HepG2 (cell line): ENCODE data around the gene STRADA. TPM values are rescaled to one million over a fixed set of nuclear protein-coding genes. Genes with fewer than 3 reads are reported as not detected.

Source experiments
- ASH2L ChIP-seq: fragments of 300-600, 200-600 bp; sonication (generic); IDR thresholded peaks from 2 replicates; pipeline ENCODE4 v1.7.0; 2017; ENCODE audit warnings: low read depth, mild to moderate bottlenecking, moderate library complexity, mixed read lengths, low read length; ENCODE audit not compliant: insufficient read length
- ELF3 ChIP-seq: IDR thresholded peaks from 2 replicates; pipeline ENCODE4 v1.6.1; 2016; ENCODE audit warnings: missing genetic modification reagents, missing compliant biosample characterization
- EP300 ChIP-seq, 3 experiments: sonication (generic) in 1 of 3; formaldehyde crosslinking in 1 of 3; IDR thresholded peaks; 2 replicates each; pipeline versions ENCODE4 v1.5.1 to v1.6.1; 2011 to 2020; ENCODE audit warnings: low read depth in 2 of 3, low read length in 2 of 3, borderline replicate concordance in 1 of 3, improper control_type of control experiment in 1 of 3, mild to moderate bottlenecking in 1 of 3, missing genetic modification reagents in 1 of 3, moderate library complexity in 1 of 3
- FOXJ3 ChIP-seq: sonication (generic); formaldehyde crosslinking; IDR thresholded peaks from 2 replicates; pipeline ENCODE4 v1.4.0; 2020; ENCODE audit warnings: missing genetic modification reagents, mild to moderate bottlenecking, borderline replicate concordance
- HOMEZ ChIP-seq: IDR thresholded peaks from 2 replicates; pipeline ENCODE4 v1.6.1; 2016; ENCODE audit warnings: low read depth
- MXI1 ChIP-seq: IDR thresholded peaks from 3 replicates; pipeline ENCODE4 v1.6.1; 2012; ENCODE audit warnings: low read depth, low read length, inconsistent platforms, borderline replicate concordance
- REL ChIP-seq: sonication (generic); formaldehyde crosslinking; conservative IDR thresholded peaks from 2 replicates; pipeline ENCODE4 v1.8.0; 2022; ENCODE audit warnings: mild to moderate bottlenecking, missing genetic modification reagents, moderate library complexity
- RERE ChIP-seq: IDR thresholded peaks from 2 replicates; pipeline ENCODE4 v1.6.1; 2016; ENCODE audit warnings: low read depth, missing genetic modification reagents, missing compliant biosample characterization
- RFX3 ChIP-seq: IDR thresholded peaks from 2 replicates; pipeline ENCODE4 v1.6.1; 2016; ENCODE audit warnings: missing biosample characterization, missing genetic modification reagents
- SMC3 ChIP-seq: IDR thresholded peaks from 2 replicates; pipeline ENCODE4 v1.6.1; 2011; ENCODE audit warnings: low read length, improper control_type of control experiment
- SOX13 ChIP-seq, 3 experiments: fragments of 450-650 bp in 1 of 3; sonication (generic) in 1 of 3; formaldehyde crosslinking in 1 of 3; IDR thresholded peaks in 2 of 3; conservative IDR thresholded peaks in 1 of 3; 2 replicates each; pipeline versions ENCODE4 v1.5.0 to v1.6.1; 2016 to 2020; ENCODE audit warnings: antibody characterized with exemption in 1 of 3, mild to moderate bottlenecking in 1 of 3, missing compliant biosample characterization in 1 of 3, missing genetic modification reagents in 1 of 3, moderate library complexity in 1 of 3
- TBP ChIP-seq: sonication (generic); formaldehyde crosslinking; IDR thresholded peaks from 2 replicates; pipeline ENCODE4 v1.5.0; 2020; ENCODE audit warnings: missing genetic modification reagents
- TOE1 ChIP-seq: sonication (generic); formaldehyde crosslinking; IDR thresholded peaks from 2 replicates; pipeline ENCODE4 v1.4.0; 2020; ENCODE audit warnings: mild to moderate bottlenecking, missing genetic modification reagents
- XRCC5 ChIP-seq: fragments of 200-400 bp; formaldehyde crosslinking; optimal IDR thresholded peaks from 2 replicates; pipeline ENCODE3; 2017; ENCODE audit warnings: mild to moderate bottlenecking, low read length
- ZMYM2 ChIP-seq: sonication (generic); formaldehyde crosslinking; IDR thresholded peaks from 2 replicates; pipeline ENCODE4 v1.8.0; 2022; ENCODE audit warnings: mild to moderate bottlenecking, missing genetic modification reagents
- ZNF350 ChIP-seq: sonication (generic); formaldehyde crosslinking; IDR thresholded peaks from 2 replicates; pipeline ENCODE4 v1.4.0; 2020; ENCODE audit warnings: mild to moderate bottlenecking, low read depth, missing genetic modification reagents, borderline replicate concordance
- ZNF460 ChIP-seq: sonication (generic); formaldehyde crosslinking; IDR thresholded peaks from 2 replicates; pipeline ENCODE4 v1.5.1; 2020; ENCODE audit warnings: missing genetic modification reagents, mild to moderate bottlenecking, borderline replicate concordance
- ZNF468 ChIP-seq: sonication (generic); formaldehyde crosslinking; IDR thresholded peaks from 2 replicates; pipeline ENCODE4 v1.8.0; 2022; ENCODE audit warnings: mild to moderate bottlenecking, moderate library complexity, missing genetic modification reagents
- ZNF710 ChIP-seq: sonication (generic); formaldehyde crosslinking; IDR thresholded peaks from 2 replicates; pipeline ENCODE4 v1.5.0; 2020; ENCODE audit warnings: mild to moderate bottlenecking, missing genetic modification reagents, borderline replicate concordance
- ZNF75D ChIP-seq: sonication (generic); formaldehyde crosslinking; IDR thresholded peaks from 2 replicates; pipeline ENCODE4 v1.8.1; 2023; ENCODE audit warnings: missing genetic modification reagents, mild to moderate bottlenecking, borderline replicate concordance
- ZNF772 ChIP-seq: sonication (generic); formaldehyde crosslinking; IDR thresholded peaks from 2 replicates; pipeline ENCODE4 v1.5.0; 2020; ENCODE audit warnings: mild to moderate bottlenecking, missing genetic modification reagents
- polyA plus RNA-seq, 8 experiments: library from polyadenylated mRNA; depleted of rRNA in 3 of 8; stranded (reverse) in 7 of 8; unstranded in 1 of 8; fragments of >200 nt; fragmentation: Illumina TruSeq in 4 of 8; extraction: Trizol in 4 of 8; gene quantifications; 2 replicates each; pipeline versions ENCODE4 v1.2.1 to v1.2.3, GENCODE V29; 2011 to 2016; ENCODE audit warnings: low read depth in 4 of 8, missing spikeins in 1 of 8, mixed read lengths in 1 of 8; ENCODE audit not compliant: insufficient read depth in 1 of 8
- total RNA-seq, 5 experiments: library from RNA; depleted of rRNA; stranded (reverse); fragments of >200 nt; fragmentation: Illumina TruSeq; extraction: Trizol; gene quantifications; 2 replicates each; pipeline ENCODE4 v1.2.3, GENCODE V29; 2016; ENCODE audit warnings: low read depth in 1 of 5

The STRADA gene
- total and polyA plus RNA-seq, 2 of the 13 experiments (the other 11 are each of a cell fraction or from before 2014, with no cell fraction given), result 17.6 to 17.9 TPM

GRCh38 chr17:63786117-63786516 lies 44.5 kb upstream of the STRADA start (continued):
- TF ChIP-seq ZNF710 (no peak), XRCC5 (no peak), SMC3 (no peak), TBP (CRISPR knock-in tag) (no peak), ZNF468 (CRISPR knock-in tag) (no peak), EP300 (IDR thresholded peaks at IDR 0.05; ENCODE audit: low read depth in 2 of 2, low read length in 2 of 2) (no peak), EP300 (CRISPR knock-in tag; IDR thresholded peaks at IDR 0.05; ENCODE audit: borderline replicate concordance) (no peak), RFX3 (no peak), FOXJ3 (peak; percentile 44; the same call in 1 of the 2 replicates), HOMEZ (CRISPR knock-in tag) (0 out of 2 replicates have a peak, but pooled peaks have one; percentile 36), RERE (CRISPR knock-in tag) (no peak), ZNF350 (CRISPR knock-in tag) (no peak), REL (CRISPR knock-in tag) (no peak), MXI1 (no peak), SOX13 (IDR thresholded peaks at IDR 0.05) (no peak), SOX13 (CRISPR knock-in tag; conservative IDR thresholded peaks at IDR 0.05 in 1 of 2, IDR thresholded peaks at IDR 0.05 in 1 of 2) (peak in 1 of 2 experiments; percentile 52; a peak in 1 of 4 replicates), ZNF772 (no peak), ZNF75D (no peak), ZNF460 (CRISPR knock-in tag) (no peak), ASH2L (no peak), ZMYM2 (CRISPR knock-in tag) (no peak), TOE1 (CRISPR knock-in tag) (no peak), ELF3 (CRISPR knock-in tag) (0 out of 2 replicates have a peak, but pooled peaks have one; percentile 5)
